Ishikawa (cell line): Measurements from ENCODE around the gene PAQR3.

Experiments used
- CEBPB ChIP-seq: IDR thresholded peaks from 2 replicates; pipeline ENCODE4 v1.6.1; 2012
- CREB1 ChIP-seq: IDR thresholded peaks from 2 replicates; pipeline ENCODE4 v1.6.1; 2012; ENCODE audit warnings: low read depth
- EGR1 ChIP-seq: IDR thresholded peaks from 2 replicates; pipeline ENCODE4 v1.6.1; 2012
- EP300 ChIP-seq: IDR thresholded peaks from 2 replicates; pipeline ENCODE4 v1.6.1; 2012; ENCODE audit warnings: borderline replicate concordance
- FOXM1 ChIP-seq: IDR thresholded peaks from 2 replicates; pipeline ENCODE4 v1.6.1; 2012; ENCODE audit warnings: low read depth, borderline replicate concordance
- MAX ChIP-seq: IDR thresholded peaks from 2 replicates; pipeline ENCODE4 v1.6.1; 2012
- NFIC ChIP-seq: IDR thresholded peaks from 2 replicates; pipeline ENCODE4 v1.6.1; 2012
- RAD21 ChIP-seq: IDR thresholded peaks from 2 replicates; pipeline ENCODE4 v1.6.1; 2012; ENCODE audit warnings: low read depth
- REST ChIP-seq: IDR thresholded peaks from 2 replicates; pipeline ENCODE4 v1.6.1; 2012; ENCODE audit warnings: low read depth, mild to moderate bottlenecking
- TAF1 ChIP-seq: IDR thresholded peaks from 2 replicates; pipeline ENCODE4 v1.6.1; 2012; ENCODE audit warnings: low read depth, mild to moderate bottlenecking
- TCF12 ChIP-seq: IDR thresholded peaks from 2 replicates; pipeline ENCODE4 v1.6.1; 2012; ENCODE audit warnings: low read depth
- TEAD4 ChIP-seq: IDR thresholded peaks from 2 replicates; pipeline ENCODE4 v1.6.1; 2012
- YY1 ChIP-seq: IDR thresholded peaks from 2 replicates; pipeline ENCODE4 v1.6.1; 2012; ENCODE audit warnings: low read depth
- ZBTB7A ChIP-seq: IDR thresholded peaks from 2 replicates; pipeline ENCODE4 v1.6.1; 2012; ENCODE audit warnings: low read depth
- TF ChIP-seq, protein P1 (sequence below): IDR thresholded peaks from 2 replicates; pipeline ENCODE4 v1.6.1; 2012

Gene PAQR3

DNA sequence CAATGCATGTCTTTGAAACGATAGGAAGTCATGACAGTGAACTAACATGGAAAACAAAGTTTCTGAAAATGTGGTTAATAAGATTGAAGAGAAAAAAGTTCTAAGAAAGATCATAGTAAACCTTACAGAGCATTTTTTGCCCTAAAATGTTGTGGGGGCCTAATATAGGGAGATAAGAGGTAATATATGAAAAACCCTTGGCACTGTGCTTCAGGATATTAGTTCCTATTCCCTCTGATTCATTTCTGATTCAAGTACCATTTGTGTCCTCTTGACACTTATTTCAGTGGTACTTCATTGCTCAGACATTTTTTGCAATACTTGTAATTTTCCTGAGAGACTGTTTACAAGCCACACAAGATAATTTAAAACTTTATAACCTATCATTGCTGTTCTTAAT lies 35.1 kb downstream of the PAQR3 start:
- TF ChIP-seq REST (no peak), CEBPB (no peak), EGR1 (no peak), TCF12 (no peak), FOXM1 (no peak), CREB1 (no peak), TAF1 (no peak), TEAD4 (no peak), EP300 (no peak), RAD21 (no peak), ZBTB7A (no peak), MAX (no peak), YY1 (no peak), NFIC (no peak)
- TF ChIP-seq, protein P1, sequence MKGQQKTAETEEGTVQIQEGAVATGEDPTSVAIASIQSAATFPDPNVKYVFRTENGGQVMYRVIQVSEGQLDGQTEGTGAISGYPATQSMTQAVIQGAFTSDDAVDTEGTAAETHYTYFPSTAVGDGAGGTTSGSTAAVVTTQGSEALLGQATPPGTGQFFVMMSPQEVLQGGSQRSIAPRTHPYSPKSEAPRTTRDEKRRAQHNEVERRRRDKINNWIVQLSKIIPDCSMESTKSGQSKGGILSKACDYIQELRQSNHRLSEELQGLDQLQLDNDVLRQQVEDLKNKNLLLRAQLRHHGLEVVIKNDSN, result no peak

- no peak for TF ChIP-seq MAX
- no peak for TF ChIP-seq TAF1
- TF ChIP-seq TEAD4, result no peak
- no peak for TF ChIP-seq YY1
- no peak for TF ChIP-seq EP300
- no peak for TF ChIP-seq EGR1
- TF ChIP-seq, protein P1, result no peak
- TF ChIP-seq TCF12, result no peak
- no peak for TF ChIP-seq ZBTB7A
- TF ChIP-seq NFIC, result no peak
Measured at GRCh38 chr4:78902298-78902697, 36.9 kb downstream of the PAQR3 start.

- TF ChIP-seq EGR1 (no peak), YY1 (no peak), TCF12 (no peak), NFIC (no peak), CREB1 (no peak), FOXM1 (no peak), TAF1 (no peak), EP300 (no peak), REST (no peak), CEBPB (no peak)
- TF ChIP-seq, protein P1, result no peak
Measured at GRCh38 chr4:78901882-78902281, 37.4 kb downstream of the PAQR3 start.

- TF ChIP-seq EGR1 (no peak), TCF12 (no peak), RAD21 (no peak), ZBTB7A (no peak), MAX (no peak), EP300 (no peak), CREB1 (no peak), TEAD4 (no peak), REST (no peak), NFIC (no peak)
- TF ChIP-seq, protein P1, result no peak
Measured at GRCh38 chr4:78899302-78899701, 39.9 kb downstream of the PAQR3 start.
